HL-60/S4 (cell line): ENCODE data around the gene PJA2.

Experiments used
- in situ Hi-C: fragments of 300-500 bp; cut with MboI; formaldehyde crosslinking; loops from 2 replicates; pipeline ENCODE4 v1.14.3; 2022; ENCODE audit warnings: low sequenced_read_pairs

PJA2 gene

GRCh38 chr5:109408991-109409843 lies 557 bp downstream of the PJA2 start:
- in situ Hi-C loops, result no loop called here

GRCh38 chr5:109407913-109408312 lies 1.9 kb downstream of the PJA2 start:
- in situ Hi-C loops, result no loop called here

- in situ Hi-C loops, result no loop called here
These were observed 3.1 kb downstream of the PJA2 start for GRCh38 chr5:109406719-109407118.

- in situ Hi-C loops, result no loop called here
These were observed 5.3 kb downstream of the PJA2 start for GRCh38 chr5:109404428-109404960.

GRCh38 chr5:109403469-109403868 lies 6.3 kb downstream of the PJA2 start:
- in situ Hi-C loops, result no loop called here

GRCh38 chr5:109399092-109399759 lies 10.5 kb downstream of the PJA2 start:
- in situ Hi-C loops, result no loop called here

- in situ Hi-C loops, result no loop called here
These were observed 12.8 kb downstream of the PJA2 start for GRCh38 chr5:109396965-109397364.

- in situ Hi-C loops, result no loop called here
These were observed 15.0 kb downstream of the PJA2 start for GRCh38 chr5:109394806-109395205.

GRCh38 chr5:109390188-109390587 lies 19.6 kb downstream of the PJA2 start:
- in situ Hi-C loops, result no loop called here

GRCh38 chr5:109388407-109388806 lies 21.4 kb downstream of the PJA2 start:
- in situ Hi-C loops, result no loop called here

GRCh38 chr5:109387408-109387974 lies 22.3 kb downstream of the PJA2 start:
- in situ Hi-C loops, result no loop called here

GRCh38 chr5:109378095-109378494 lies 31.7 kb downstream of the PJA2 start:
- in situ Hi-C loops, result no loop called here

- in situ Hi-C loops, result no loop called here
These were observed 35.1 kb downstream of the PJA2 start for GRCh38 chr5:109374625-109375024.

- in situ Hi-C loops, result no loop called here
These were observed 35.8 kb downstream of the PJA2 start for GRCh38 chr5:109373932-109374331.

GRCh38 chr5:109370343-109370742 lies 39.4 kb downstream of the PJA2 start:
- in situ Hi-C loops, result no loop called here

- in situ Hi-C loops, result no loop called here
These were observed 44.1 kb downstream of the PJA2 start for GRCh38 chr5:109365653-109366052.

- in situ Hi-C loops, result no loop called here
These were observed 44.8 kb downstream of the PJA2 start for GRCh38 chr5:109364977-109365376.

- in situ Hi-C loops, result no loop called here
These were observed 50.1 kb downstream of the PJA2 start for GRCh38 chr5:109359642-109360041.

- in situ Hi-C loops, result no loop called here
These were observed 52.0 kb downstream of the PJA2 start for GRCh38 chr5:109357807-109358206.

- in situ Hi-C loops, result no loop called here
These were observed 55.0 kb downstream of the PJA2 start for GRCh38 chr5:109354761-109355160.

GRCh38 chr5:109351988-109352864 lies 57.5 kb downstream of the PJA2 start:
- in situ Hi-C loops, result no loop called here
